Measurements from ENCODE around the gene CACNA1C. TPM values are rescaled to one million over a fixed set of nuclear protein-coding genes. Genes with fewer than 3 reads are reported as not detected.

Gene CACNA1C
- total RNA-seq, 1 experiment from 2014 or later: 1.1 TPM

DNA sequence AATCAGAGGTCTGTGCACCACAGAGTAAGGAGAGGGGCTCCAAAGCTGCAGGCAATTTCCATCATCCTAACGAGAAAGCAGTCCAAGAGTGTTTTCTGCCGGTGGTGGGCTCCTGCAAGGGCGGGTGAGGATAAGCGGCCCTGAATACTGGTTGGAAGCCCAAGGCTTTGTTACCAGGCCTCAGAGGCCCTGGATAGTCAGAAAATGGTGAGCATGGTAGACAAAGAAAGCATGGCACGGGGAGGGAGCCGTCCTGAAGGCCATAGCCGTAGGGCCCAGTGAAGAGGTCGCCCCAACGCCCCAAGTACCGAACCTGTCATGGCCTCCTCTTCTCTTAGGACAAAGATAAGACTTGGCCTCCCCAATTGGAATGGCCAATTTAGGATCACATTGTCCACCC, 435.3 kb downstream of the CACNA1C start:
- Histone ChIP-seq H3K79me2 (ENCODE audit: insufficient read depth, low read length) (no peaks in the 10 kb centered on the region), H3K18ac (ENCODE audit: insufficient read length, low read depth, low read length) (no peak overlapping the region), H3K27ac (ENCODE audit: insufficient read length, low read depth, low read length) (no peak overlapping the region), H3K4me2 (ENCODE audit: insufficient read depth, insufficient read length, low read length) (no peak overlapping the region), H4K5ac (ENCODE audit: insufficient read length, low read depth, low read length) (no peak overlapping the region), H2AK5ac (ENCODE audit: insufficient read length, low read length) (no peak overlapping the region), H2BK120ac (ENCODE audit: low read depth, low read length, poor library complexity, severe bottlenecking) (no peak overlapping the region), H3K23me2 (ENCODE audit: insufficient read length, low read depth, low read length, poor library complexity, severe bottlenecking) (no peaks in the 10 kb centered on the region), H3K23ac (ENCODE audit: insufficient read length, low read depth, low read length) (no peak overlapping the region), H3K4ac (ENCODE audit: low read depth, low read length) (no peak overlapping the region), H3K4me1 (ENCODE audit: insufficient read depth, low read length) (no peaks in the 10 kb centered on the region), H3K9me3 (ENCODE audit: control insufficient read depth, low read depth, low read length) (no peaks in the 10 kb centered on the region), H3K56ac (ENCODE audit: insufficient read length, low read depth, low read length) (no peak overlapping the region), H2BK20ac (ENCODE audit: low read depth, low read length, poor library complexity, severe bottlenecking) (no peak overlapping the region), H3K79me1 (ENCODE audit: insufficient read depth, low read depth, low read length, poor library complexity, severe bottlenecking) (no peaks in the 10 kb centered on the region), H2BK15ac (ENCODE audit: low read depth, low read length) (no peak overlapping the region), H4K91ac (ENCODE audit: insufficient read length, low read depth, low read length) (no peak overlapping the region), H3K14ac (ENCODE audit: insufficient read depth, low read length) (no peak overlapping the region), H3K27me3 (ENCODE audit: insufficient read depth, low read length) (no peaks in the 10 kb centered on the region; the same call in 1 of the 2 replicates), H4K8ac (replicated peaks; ENCODE audit: insufficient read length, low read depth, low read length) (no peak overlapping the region), H2AFZ (ENCODE audit: low read length) (no peak overlapping the region), H2BK5ac (ENCODE audit: insufficient read length, low read length) (no peak overlapping the region), H3T11ph (ENCODE audit: low read length) (no peak overlapping the region), H4K20me1 (ENCODE audit: control insufficient read depth, insufficient read depth, insufficient read length) (no peaks in the 10 kb centered on the region), H3K9ac (ENCODE audit: extremely low read depth, insufficient read length, low read length) (no peak overlapping the region), H2BK12ac (ENCODE audit: insufficient read length, low read depth, low read length) (no peak overlapping the region)
- H3K27me3 Mint-ChIP-seq (ENCODE audit: low read depth): no peaks in the 10 kb centered on the region; the same call in none of the 2 replicates
- no CpG with 5 or more reads among the region's 10 CpGs for WGBS (ENCODE audit: extremely low coverage, insufficient read length, low lambda C conversion rate)
- H3K9me3 Mint-ChIP-seq: no peaks in the 10 kb centered on the region
- H3K36me3 Mint-ChIP-seq (ENCODE audit: insufficient read depth in 1 of 3, low read depth in 3 of 3): no peaks in the 10 kb centered on the region
- TF ChIP-seq, protein P1, sequence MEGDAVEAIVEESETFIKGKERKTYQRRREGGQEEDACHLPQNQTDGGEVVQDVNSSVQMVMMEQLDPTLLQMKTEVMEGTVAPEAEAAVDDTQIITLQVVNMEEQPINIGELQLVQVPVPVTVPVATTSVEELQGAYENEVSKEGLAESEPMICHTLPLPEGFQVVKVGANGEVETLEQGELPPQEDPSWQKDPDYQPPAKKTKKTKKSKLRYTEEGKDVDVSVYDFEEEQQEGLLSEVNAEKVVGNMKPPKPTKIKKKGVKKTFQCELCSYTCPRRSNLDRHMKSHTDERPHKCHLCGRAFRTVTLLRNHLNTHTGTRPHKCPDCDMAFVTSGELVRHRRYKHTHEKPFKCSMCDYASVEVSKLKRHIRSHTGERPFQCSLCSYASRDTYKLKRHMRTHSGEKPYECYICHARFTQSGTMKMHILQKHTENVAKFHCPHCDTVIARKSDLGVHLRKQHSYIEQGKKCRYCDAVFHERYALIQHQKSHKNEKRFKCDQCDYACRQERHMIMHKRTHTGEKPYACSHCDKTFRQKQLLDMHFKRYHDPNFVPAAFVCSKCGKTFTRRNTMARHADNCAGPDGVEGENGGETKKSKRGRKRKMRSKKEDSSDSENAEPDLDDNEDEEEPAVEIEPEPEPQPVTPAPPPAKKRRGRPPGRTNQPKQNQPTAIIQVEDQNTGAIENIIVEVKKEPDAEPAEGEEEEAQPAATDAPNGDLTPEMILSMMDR (conservative IDR thresholded peaks at IDR 0.05): no peak
- DNase-seq: no peak
- no peak overlapping the region for H3K4me3 Mint-ChIP-seq
- no peak overlapping the region for H3K27ac Mint-ChIP-seq
- H3K4me1 Mint-ChIP-seq: no peaks in the 10 kb centered on the region

Data from H9 (cell line).